ENCODE measurements around the gene TXNRD2.
"Not testable (repeated sequence)": the region's sequence is repeated elsewhere in the genome, so short reads cannot be mapped to it uniquely, and the experiment has no call there.

The TXNRD2 gene

DNA sequence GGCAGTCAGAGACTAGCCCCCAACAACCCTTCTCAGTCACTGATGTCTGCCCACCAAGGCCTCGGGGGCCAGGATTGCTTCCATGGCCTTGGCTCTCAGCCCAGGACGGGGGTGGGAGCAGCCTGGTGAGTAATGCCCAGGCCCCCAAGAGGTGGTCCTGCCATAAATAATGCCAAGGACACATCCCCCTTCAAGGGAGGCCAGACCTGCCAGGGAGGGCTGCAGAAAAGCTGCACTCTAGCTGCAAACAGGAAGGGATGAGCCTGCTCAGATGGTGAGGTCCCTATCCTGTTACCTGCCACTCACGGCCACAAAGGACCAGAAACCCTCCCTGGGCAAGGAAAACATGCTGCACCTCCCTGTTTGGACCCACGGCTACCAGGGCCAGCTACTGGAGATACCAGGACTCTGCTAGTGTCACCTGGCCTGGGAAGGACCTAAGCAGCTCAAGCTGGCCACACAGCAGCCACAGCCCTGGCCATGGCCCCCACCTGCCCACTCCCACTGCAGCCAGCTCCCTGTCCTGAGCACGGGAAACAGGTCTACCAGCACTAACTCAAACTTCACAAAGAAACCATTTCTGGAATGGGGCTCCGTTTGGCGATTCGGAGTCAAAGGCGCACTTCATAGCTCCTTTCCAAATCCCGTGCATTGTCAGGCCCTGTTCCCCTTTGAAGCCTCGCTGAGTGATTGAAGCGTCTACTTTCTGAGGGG lies 99.1 kb downstream of the TXNRD2 start:
- no peak for DNase-seq

DNA sequence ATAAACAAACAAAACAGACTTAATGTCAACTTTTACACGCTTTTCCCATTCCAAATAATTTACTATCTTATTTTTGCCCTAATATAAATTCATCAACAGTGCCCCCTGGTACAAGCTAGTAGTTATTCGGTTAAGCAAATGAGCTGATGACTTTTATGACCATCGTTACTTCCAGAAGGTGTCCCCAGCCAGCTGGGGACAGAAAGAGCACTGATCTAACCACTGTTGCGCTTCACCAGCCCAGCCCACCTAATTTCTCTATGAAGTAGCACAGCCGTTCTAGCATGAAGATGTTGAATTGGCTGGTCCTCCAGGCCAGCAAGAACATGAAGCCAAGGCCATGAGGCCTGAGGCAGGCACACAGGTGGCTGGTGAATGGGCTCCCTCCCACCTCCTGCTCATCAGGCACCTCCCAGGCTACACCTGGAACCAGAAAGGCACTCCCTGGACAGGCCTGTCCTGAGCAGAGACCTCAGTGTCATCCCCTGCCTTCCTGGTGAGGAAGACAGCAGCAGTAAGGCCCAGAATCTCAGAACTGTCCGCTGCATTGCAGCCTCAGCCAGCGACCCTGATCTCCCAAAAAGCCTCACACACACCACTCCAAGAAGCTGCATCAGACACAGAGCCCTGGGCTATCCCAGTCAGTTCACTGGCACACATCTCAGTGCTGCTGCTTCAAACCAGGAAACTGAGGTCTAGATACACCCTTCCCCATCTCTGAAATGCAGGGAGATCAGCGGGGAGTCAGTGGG lies 99.8 kb downstream of the TXNRD2 start:
- DNase-seq = no peak

DNA sequence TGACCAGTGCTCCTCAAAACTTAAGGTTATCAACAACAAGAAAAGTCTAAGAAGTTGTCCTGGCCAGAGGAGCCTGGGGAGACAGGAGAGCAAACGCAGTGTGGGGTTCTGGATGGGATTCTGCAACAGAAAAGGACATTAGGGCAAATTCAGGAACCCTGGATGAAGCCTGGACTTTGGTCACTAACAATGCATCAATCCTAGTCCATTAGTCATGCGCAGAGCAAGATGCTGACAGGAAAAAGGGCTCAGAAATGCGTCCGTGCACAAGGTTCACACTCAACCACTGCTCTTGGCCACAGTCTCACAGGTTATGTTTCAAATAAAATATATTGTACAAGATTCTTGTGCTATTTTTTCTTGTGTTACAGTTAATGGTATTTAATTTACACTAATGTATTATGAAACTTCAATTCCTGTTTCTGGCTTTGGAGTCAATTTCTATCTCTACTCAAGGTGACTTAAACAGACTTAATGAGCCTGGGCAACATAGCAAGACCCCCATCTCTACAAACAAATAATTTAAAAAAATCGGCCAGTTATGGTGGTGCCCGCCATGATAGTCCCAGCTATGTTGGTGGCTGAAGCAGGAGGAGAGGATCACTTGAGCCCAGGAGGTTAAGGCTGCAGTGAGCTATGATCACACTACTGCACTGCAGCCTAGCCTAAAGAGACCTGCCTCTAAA lies 100.5 kb downstream of the TXNRD2 start:
- DNase-seq = no peak

DNA sequence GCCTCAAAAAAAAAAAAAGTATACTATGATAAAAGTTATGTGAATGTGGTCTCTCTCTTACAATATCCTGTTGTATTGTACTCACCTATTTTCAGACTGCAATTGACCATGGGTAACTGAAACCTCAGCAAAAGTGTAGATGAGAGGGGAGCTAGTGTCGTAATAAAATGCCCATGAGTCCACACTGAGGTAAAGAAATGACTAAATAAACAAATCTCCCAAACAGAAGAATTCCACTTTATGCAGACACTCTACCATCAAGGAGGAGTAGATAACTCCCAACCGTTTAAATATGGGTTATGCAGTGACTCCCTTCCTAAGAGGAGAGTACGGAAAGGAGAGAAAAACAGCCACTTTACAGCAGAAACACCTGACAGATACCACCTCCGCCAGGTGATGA lies 101.6 kb downstream of the TXNRD2 start:
- DNase-seq = no peak

DNA sequence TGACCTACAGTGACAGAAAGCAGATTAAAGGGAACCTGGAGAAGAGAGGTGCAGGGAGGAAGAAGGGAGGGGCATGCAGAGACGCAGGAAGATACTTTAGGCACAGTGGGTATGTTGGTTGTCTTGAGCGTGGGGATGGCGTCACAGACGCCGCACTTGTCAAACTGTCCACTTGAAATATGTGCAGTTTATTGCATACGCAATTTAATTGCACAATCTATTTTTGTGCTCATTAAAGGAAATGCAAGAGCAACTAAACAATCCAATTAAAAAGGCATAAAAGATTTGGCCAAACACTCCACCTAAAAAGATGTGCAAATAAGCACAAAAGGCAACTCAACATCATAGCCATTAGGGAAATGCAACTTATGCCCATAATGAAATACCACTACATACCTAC lies 103.7 kb downstream of the TXNRD2 start:
- DNase-seq = no peak

DNA sequence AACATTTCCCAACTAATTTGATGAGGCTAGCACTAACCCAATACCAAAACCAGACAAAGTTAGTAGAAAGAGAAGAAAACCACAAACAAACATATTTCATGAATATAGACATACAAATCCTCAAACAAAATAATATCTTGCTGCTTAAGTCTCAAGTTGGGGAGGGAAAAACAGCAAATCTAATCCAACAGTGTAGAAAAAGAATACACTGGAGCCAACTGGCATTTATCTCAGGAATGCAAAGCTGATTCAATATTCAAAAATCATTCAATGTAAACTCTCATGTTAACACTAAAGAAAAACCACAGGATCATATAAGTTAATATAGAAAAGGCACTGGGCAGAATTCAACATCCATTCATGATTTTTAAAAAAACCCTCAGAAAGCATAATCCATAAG lies 105.1 kb downstream of the TXNRD2 start:
- DNase-seq = no peak

DNA sequence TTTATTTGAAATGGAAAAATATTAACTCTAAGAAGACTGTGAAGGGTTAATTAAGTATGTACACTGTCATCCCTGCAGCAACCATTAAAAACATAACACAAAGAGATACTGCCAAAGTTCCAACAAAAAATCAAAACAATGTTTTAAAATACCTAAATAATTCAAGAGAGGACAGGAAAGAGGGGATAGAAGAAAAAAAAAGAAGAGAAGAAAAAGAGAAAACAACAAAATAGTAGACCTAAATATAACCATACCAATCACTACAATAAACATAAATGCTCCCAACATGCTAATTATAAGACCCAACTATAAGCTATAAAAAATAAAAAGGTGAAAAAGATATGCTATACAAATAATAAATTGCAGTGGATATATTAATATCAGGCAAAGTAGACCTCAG lies 107.0 kb downstream of the TXNRD2 start:
- DNase-seq = no peak

DNA sequence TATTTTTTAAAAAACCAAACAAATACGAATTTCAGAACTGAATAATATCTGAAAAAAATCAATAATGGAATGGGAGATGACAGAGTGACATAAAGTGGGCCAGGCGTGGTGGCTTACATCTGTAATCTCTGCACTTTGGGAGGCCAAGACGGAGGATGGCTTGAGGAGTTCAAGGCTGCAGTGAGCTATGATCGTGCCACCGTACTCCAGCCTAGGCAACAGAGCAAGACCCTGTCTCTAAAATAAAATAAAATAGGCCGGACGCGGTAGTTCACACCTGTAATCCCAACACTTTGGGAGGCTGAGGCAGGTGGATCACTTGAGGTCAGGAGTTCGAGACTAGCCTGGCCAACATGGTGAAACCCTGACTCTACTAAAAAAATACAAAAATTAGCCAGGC lies 108.3 kb downstream of the TXNRD2 start:
- not testable (repeated sequence) for DNase-seq

DNA sequence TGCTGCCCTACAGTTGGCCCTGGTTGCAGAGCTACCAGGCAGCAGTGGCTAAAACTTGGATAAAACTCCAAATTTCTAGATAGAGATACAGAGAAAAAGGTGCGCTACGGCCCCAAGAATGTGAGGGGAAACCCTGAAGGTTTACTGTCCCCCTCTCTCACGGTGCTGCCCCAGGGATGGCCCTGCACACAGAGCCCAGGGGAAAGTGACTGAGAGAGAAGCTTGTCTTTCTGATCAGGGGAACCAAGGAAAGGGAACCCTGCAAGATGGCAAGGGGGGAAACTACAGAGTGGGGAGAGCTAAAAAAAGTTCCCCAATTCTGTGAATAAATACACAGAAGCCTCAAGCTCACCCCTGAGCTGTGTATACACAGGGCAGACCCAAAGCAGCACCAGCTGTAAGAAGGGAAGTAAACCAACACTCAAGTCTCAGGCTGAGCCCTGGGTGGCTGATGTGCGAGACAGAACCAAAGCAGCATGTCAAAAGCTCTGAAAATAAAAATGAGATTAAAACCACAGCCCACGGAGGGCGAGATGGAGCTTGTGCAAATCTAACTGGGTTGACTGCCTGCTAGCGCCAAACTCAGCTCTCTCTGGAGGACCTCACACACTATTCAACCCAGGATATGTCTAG lies 109.0 kb downstream of the TXNRD2 start:
- DNase-seq = no peak

DNA sequence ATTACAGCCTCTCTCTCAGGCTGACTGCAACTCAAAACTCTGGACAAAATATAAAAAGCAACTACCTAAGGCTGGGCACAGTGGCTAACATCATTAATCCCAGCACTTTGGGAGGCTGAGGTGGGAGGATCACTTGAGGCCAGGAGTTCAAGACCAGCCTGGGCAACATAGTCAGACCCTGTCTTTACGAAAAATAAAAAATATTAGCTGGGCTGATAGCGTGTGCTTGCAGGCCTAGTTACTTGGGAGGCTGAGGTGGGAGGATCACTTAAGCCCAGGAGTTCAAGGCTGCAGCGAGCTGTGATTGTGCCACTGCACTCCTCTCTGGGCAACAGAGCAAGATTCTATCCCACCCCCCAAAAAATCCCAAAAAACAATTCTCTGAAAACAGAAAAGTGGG lies 109.6 kb downstream of the TXNRD2 start:
- not testable (repeated sequence) for DNase-seq

DNA sequence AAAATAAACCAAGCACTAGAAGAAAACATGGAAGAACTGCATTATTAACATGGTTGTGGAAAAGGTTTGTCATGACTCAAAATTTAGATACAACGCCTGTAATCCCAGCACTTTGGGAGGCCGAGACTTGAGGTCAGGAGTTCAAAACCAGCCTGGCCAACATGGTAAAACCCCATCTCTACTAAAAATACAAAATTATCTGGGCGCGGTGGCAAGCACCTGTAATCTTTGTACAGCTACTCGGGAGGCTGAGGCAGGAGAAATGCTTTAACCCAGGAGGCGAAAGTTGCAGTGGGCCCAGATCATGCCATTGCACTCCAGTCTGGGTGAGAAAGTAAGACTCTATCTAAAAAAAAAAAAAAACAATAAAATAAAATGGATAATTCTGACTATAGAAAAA lies 110.6 kb downstream of the TXNRD2 start:
- DNase-seq = no peak

DNA sequence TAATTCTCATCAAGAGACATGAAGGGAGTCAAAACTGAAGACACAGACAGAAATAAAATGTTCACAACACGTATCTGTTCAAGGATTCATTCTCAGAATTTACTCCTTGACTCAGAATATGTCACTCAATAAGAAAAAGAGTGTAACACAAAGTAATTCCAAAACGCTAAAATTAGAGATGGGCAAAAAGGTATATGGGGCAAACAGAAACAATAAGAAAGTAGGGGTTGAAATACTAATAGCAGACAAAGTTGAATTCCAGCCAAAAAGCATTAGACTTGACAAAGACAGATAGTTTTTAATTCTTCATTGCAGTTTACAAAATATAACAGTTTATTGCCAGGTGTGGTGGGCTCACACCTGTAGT lies 113.6 kb downstream of the TXNRD2 start:
- DNase-seq = no peak

DNA sequence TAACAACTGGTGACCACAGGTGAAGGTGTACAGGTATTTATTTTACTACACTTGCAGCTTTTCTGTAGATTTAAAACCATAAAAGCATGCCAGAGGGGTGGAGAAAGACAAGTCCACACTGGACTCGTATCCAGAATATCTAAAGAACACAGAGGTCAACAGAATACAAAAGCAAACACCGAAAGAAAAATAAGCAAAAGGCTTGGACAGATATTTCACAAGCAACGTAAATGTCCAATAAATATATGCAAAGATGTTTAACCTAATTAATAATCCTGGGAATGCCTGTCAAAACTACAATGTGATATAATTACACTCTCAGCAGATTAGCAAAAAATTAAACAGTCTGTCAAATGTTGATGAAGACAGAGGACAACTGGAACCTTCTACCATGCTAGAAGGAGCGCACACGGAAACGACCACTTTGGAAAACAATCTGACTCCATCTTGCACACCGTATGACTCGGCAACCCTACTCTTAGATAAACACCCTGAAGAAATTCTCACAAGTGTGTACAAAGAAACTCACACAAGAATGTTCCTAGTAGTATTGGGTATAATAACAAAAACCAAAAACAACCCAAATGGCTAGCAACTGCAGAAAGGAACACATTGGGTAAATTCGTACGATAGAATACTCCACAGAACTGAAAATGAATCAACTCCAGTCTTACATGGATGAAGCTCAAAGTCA lies 114.1 kb downstream of the TXNRD2 start:
- DNase-seq = no peak

DNA sequence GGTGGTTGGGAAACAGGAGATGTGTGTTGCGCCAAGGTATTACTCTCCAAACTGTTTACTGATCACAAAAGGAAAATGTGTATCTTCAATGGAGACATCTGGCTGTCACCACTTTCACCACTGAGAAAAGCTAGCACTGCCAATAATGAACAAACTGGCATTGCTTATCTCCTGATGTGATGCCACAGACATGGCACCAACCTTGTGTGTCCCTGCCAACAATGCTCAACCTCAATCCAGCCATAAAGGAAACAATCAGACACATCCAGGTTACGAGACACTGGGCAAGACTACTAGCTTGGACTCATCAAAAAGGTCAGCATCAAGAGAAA lies 115.0 kb downstream of the TXNRD2 start:
- DNase-seq = no peak

DNA sequence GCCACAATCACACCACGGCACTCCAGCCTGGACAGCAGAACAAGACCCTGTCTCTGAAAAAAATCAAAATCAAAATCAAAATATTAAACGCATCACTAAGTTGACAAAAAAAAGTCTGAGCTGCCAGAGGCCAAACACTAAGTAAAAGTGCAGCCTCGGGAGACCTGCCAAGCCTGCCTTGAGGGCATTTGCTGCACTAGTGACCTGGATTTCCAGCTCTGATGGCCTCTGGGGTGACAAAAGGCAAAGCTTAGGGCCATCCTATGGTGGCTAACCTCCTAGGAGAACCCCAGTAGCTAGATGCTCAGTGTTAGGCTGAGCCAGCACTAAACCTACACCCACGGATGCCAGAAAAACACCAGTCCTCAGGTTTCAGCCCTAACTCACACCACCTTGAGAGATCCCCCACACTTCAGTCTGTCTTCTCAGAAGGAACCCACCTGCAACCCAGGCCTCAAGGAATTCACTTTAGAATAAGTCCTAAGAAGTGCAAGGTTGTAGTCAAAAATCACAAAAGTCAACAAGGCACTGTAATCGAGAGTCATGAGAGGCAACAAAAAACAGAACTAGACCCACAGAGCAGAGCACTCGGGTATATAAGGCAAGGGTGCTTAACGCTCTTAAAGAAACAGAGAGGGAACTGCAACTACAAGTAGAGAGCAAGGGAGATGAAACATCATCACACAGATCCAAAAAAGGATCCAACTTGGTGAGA lies 115.6 kb downstream of the TXNRD2 start:
- DNase-seq = no peak
